Measurements from ENCODE around the gene ARHGEF11.

DNA sequence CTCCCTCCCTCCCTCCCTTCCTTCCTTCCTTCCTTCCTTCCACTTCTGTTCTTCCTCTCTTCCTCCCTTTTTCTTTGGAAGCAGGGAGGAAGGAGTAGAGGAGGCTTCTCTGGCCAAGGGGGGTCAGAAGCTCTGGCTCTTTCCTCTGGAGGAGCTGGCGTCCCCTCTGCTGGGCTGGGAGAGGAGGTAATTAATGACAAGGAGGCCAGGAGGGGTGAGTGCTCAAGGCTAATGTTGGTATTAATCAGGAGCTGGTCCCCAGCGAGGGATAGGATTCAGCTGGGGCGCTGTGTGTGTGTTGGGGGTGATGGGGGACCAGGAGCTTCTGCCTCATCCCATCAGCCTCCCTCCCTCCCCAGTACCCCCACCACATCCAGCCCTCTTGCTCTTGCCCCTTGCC, 158.2 kb downstream of the ARHGEF11 start:
- TF ChIP-seq, protein P1, sequence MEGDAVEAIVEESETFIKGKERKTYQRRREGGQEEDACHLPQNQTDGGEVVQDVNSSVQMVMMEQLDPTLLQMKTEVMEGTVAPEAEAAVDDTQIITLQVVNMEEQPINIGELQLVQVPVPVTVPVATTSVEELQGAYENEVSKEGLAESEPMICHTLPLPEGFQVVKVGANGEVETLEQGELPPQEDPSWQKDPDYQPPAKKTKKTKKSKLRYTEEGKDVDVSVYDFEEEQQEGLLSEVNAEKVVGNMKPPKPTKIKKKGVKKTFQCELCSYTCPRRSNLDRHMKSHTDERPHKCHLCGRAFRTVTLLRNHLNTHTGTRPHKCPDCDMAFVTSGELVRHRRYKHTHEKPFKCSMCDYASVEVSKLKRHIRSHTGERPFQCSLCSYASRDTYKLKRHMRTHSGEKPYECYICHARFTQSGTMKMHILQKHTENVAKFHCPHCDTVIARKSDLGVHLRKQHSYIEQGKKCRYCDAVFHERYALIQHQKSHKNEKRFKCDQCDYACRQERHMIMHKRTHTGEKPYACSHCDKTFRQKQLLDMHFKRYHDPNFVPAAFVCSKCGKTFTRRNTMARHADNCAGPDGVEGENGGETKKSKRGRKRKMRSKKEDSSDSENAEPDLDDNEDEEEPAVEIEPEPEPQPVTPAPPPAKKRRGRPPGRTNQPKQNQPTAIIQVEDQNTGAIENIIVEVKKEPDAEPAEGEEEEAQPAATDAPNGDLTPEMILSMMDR (IDR thresholded peaks at IDR 0.05) = no peak
- no peak for TF ChIP-seq EZH2 (IDR thresholded peaks at IDR 0.05; ENCODE audit: borderline replicate concordance, insufficient read depth, low read depth, low read length, poor library complexity, severe bottlenecking)

Data from B cell (primary cell).